Lower leg skin (tissue), 4 donors: ENCODE measurements around the gene ADM. TPM values are rescaled to one million over a fixed set of nuclear protein-coding genes. Genes with fewer than 3 reads are reported as not detected.
A peak's percentile ranks its signal among the peaks of the same experiment; 100 is the strongest.

Source experiments
- DNase-seq, 2 donors: peaks; one replicate each; pipeline ENCODE4 v3.0.0-alpha.2; 2019; ENCODE audit warnings: low spot score in 2 of 2
- H3K4me3 ChIP-seq: fragments of 200-600 bp; sonication (generic); 2 replicates; pipeline ENCODE4 v1.5.1; 2017; ENCODE audit warnings: mild to moderate bottlenecking, low read depth; ENCODE audit not compliant: poor library complexity, severe bottlenecking
- POLR2A ChIP-seq, 2 donors: fragments of 450-650 bp; IDR thresholded peaks; one replicate each; pipeline ENCODE4 v1.6.1; 2016 to 2017; ENCODE audit warnings: antibody characterized with exemption in 2 of 2, mild to moderate bottlenecking in 1 of 2, moderate library complexity in 1 of 2
- WGBS, 2 donors: methylation state at CpG; one replicate each; pipeline ENCODE4 v1.1.5; 2018; 5-methylcytosine and 5-hydroxymethylcytosine counted together
- intact Hi-C: fragments of 100-400 bp; cut with DNase I; formaldehyde crosslinking; loops from one replicate; pipeline ENCODE4 v1.15.0; 2023; ENCODE audit warnings: low total_unique reads
- total RNA-seq, 4 donors: library from RNA; depleted of rRNA; stranded (reverse); fragments of >200 nt; gene quantifications; one replicate each; pipeline ENCODE4 v1.1.0, GENCODE V29; 2016
- TF ChIP-seq, protein P1 (sequence below), 3 donors: fragments of 450-650 bp; IDR thresholded peaks; one replicate each; pipeline ENCODE4 v1.5.1; 2016; ENCODE audit warnings: antibody characterized with exemption in 3 of 3, mild to moderate bottlenecking in 3 of 3, moderate library complexity in 2 of 3

Gene ADM
- total RNA-seq, 4 donors from 2014 or later = 117 to 406 (median 299) TPM

DNA sequence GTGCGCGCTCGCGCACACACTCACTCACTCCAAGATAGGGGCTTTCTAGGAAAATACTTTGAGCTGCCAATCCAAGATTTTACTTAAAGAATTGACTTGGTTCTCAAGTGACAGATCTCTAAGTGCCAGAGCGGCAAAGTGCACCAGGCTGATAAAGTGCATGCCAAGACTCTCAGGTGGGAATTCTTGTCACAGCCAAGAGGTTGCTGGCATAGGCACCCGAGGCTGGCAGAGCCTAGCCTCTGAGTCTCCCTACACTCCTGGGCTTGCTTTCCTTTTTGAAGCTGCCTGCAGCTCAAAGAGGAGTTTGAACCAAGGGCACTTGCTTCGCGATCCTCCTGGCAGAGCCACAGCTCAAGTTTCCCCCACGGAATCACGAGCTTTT, 2.5 kb upstream of the ADM start:
- intact Hi-C loops = loop anchor here (10.0 kb wide), 1 partner anchor 98 kb away; no protein-coding TSS in a partner anchor
- no peak for DNase-seq

DNA sequence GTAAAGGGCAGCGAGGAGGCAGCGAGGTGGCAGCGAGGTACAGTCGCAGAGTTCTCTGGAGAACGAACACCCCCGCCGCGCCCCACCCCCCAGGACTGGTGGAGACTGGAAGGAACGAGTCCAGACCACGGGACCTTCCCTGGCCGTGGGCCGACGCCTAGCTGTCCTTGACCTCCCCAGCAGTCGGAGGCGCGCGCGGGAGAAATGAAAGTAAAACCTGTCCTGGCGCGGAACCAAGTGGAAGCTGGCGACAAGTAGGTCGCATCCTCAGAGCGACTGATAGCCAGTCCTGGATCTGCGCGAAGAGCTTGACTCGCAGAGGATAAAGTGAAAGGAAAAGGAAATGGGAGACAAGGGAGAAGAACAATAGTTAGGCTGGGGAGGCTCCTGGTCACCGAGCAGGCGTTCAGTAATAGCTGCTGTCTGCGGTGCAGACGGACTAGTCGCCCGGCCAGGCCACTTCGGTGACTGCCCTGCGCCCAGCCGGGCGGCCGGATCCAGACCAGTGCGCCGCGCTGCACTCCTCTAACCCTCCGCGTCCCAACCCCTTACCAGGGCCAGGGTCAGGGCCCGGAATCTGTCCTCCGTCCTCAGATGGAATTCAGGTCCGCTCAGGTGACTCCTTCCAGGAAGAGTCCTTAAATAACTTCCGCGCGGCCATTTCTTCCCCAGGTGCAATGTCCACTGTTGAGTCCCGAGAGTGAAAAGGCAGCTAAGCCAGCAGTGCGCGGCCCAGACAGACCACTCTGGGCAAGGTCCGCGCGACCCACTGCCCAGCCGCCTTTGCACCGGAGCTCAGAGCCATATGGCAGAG, 1.9 kb upstream of the ADM start:
- 1 to 2% methylated on average over 45 to 50 of the region's 56 CpGs for WGBS, 2 donors
- intact Hi-C loops = loop anchor here (10.0 kb wide), 1 partner anchor 98 kb away; no protein-coding TSS in a partner anchor
- DNase-seq = peak; percentile 90 to 97
- TF ChIP-seq, protein P1, sequence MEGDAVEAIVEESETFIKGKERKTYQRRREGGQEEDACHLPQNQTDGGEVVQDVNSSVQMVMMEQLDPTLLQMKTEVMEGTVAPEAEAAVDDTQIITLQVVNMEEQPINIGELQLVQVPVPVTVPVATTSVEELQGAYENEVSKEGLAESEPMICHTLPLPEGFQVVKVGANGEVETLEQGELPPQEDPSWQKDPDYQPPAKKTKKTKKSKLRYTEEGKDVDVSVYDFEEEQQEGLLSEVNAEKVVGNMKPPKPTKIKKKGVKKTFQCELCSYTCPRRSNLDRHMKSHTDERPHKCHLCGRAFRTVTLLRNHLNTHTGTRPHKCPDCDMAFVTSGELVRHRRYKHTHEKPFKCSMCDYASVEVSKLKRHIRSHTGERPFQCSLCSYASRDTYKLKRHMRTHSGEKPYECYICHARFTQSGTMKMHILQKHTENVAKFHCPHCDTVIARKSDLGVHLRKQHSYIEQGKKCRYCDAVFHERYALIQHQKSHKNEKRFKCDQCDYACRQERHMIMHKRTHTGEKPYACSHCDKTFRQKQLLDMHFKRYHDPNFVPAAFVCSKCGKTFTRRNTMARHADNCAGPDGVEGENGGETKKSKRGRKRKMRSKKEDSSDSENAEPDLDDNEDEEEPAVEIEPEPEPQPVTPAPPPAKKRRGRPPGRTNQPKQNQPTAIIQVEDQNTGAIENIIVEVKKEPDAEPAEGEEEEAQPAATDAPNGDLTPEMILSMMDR (IDR thresholded peaks at IDR 0.05) = no peak
- TF ChIP-seq POLR2A (IDR thresholded peaks at IDR 0.05) = no peak
- H3K4me3 ChIP-seq = peak overlapping the region; percentile 56

More for the DNA sequence above, 2.5 kb upstream of the ADM start:
- peak overlapping the region; percentile 56 for H3K4me3 ChIP-seq
- TF ChIP-seq POLR2A (IDR thresholded peaks at IDR 0.05) = no peak
- TF ChIP-seq, protein P1 (IDR thresholded peaks at IDR 0.05) = no peak
- WGBS, 2 donors = 39 to 68% methylated on average over 6 to 10 of the region's 10 CpGs

DNA sequence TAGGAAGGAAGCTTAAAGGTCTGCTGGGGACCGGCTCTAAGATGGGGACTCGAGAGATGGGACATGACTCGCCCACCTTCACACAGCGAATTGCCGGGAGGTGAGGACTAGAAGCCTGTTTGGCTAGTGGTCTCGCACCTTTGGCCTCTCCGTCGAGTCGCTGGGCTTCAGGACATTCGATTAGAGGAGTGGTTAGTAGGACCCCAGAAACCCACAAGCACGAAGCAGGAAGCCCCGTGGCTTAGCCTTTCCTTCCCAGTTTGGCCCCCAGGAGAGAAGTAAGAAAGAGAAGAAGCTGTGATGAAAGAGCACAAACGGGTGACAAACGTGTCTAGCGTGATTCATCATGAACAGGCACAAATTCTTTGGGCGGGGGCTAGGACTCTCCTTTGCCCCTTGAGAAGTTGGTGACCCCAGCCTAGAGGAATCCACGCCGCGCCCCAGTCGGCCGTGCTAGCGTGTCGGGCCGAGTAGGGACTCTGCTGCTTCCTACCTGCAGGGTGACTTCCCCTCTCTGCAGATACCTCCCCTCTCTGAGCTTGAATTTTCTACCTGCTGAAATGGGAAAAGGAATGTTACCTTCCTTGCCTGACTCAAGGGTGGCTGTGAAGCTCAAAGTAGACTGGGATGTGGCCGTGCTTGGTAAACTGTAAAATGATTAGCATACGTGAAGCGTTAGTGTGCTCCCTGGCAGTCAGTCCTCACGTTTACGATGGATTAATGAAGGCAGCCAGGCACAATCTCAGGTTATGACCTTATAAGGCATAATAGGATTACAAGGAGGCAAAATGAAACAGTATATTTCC, 1.1 kb upstream of the ADM start:
- peak overlapping the region; percentile 56 for H3K4me3 ChIP-seq
- WGBS, 2 donors = 14 to 20% methylated on average over 28 to 29 of the region's 29 CpGs
- intact Hi-C loops = loop anchor here (10.0 kb wide), 1 partner anchor 99 kb away; no protein-coding TSS in a partner anchor
- TF ChIP-seq, protein P1 (IDR thresholded peaks at IDR 0.05) = no peak
- TF ChIP-seq POLR2A (IDR thresholded peaks at IDR 0.05) = no peak
- DNase-seq = peak; percentile 46 to 91

DNA sequence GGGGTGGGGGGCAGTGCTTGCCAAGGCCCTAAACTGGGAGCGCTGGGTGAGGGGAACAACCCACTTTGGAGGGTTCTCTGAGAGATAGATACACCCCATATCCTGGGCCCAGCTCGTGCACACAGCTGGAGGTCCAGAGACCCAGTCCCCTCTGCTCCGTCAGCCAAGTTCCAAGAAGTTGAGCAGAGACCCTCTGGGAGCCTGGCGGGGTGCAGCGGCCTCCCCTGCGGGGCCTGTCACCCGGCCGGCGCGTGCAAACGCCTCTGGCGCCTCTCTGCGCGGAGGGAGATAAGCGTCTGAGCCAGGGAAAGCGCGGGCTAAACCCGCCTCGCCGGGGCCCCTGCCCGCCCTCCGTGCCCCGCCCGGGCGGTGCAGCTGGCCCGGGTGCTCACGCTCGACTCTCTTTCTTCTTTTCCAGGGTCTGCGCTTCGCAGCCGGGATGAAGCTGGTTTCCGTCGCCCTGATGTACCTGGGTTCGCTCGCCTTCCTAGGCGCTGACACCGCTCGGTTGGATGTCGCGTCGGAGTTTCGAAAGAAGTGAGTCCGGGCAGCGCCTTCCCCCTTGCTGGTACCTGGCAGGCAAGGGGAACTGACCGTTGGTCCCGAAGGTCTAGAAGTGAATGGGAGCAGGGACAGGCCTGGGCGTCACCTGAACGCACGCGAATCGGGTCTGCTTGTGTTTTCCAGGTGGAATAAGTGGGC, 540 bp downstream of the ADM start:
- intact Hi-C loops = loop anchor here (10.0 kb wide), 1 partner anchor 101 kb away; no protein-coding TSS in a partner anchor
- no peak for TF ChIP-seq POLR2A (IDR thresholded peaks at IDR 0.05)
- TF ChIP-seq, protein P1 (IDR thresholded peaks at IDR 0.05) = no peak
- DNase-seq = no peak
- H3K4me3 ChIP-seq = peak overlapping the region; percentile 76
- WGBS, 2 donors = 0% methylated on average over 32 to 51 of the region's 51 CpGs
